GM23338 (cell line): Measurements from ENCODE around the gene DGKD. TPM values are rescaled to one million over a fixed set of nuclear protein-coding genes. Genes with fewer than 3 reads are reported as not detected.

ENCODE experiments used
- ATAC-seq: fragments of 200-7000 bp; cut with Tn5 transposase; 3 replicates; pipeline ENCODE4 v1.9.1; 2020
- DNase-seq: peaks from one replicate; pipeline ENCODE4 v3.0.0-alpha.2; 2015; ENCODE audit warnings: low spot score
- H2AFZ ChIP-seq: fragments of 200-600 bp; sonication (generic); 2 replicates; pipeline ENCODE4 v1.8.0; 2016; ENCODE audit warnings: antibody characterized with exemption, mild to moderate bottlenecking, moderate library complexity
- H3F3A ChIP-seq: fragments of 200-600 bp; sonication (generic); replicated peaks from 2 replicates; pipeline ENCODE4 v1.8.0; 2017; ENCODE audit warnings: antibody characterized with exemption, mixed run types, low read depth
- H3K27ac ChIP-seq: fragments of 200-600 bp; sonication (generic); 2 replicates; pipeline ENCODE4 v1.6.1; 2016; ENCODE audit warnings: low read depth
- H3K27me3 ChIP-seq: fragments of 200-600 bp; sonication (generic); 2 replicates; pipeline ENCODE4 v1.8.0; 2016; ENCODE audit warnings: mild to moderate bottlenecking, mixed run types, moderate library complexity; ENCODE audit not compliant: insufficient read depth
- H3K36me3 ChIP-seq: fragments of 200-600 bp; sonication (generic); 2 replicates; pipeline ENCODE4 v1.8.0; 2016; ENCODE audit warnings: mild to moderate bottlenecking; ENCODE audit not compliant: insufficient read depth
- H3K4me1 ChIP-seq: fragments of 200-600 bp; sonication (generic); 2 replicates; pipeline ENCODE4 v1.8.0; 2016; ENCODE audit warnings: mild to moderate bottlenecking, moderate library complexity; ENCODE audit not compliant: insufficient read depth
- H3K4me2 ChIP-seq: fragments of 200-600 bp; sonication (generic); 2 replicates; pipeline ENCODE4 v1.7.1; 2017; ENCODE audit warnings: mixed run types
- H3K4me3 ChIP-seq: fragments of 200-600 bp; sonication (generic); 2 replicates; pipeline ENCODE4 v1.6.1; 2016; ENCODE audit warnings: mixed run types
- H3K79me2 ChIP-seq: fragments of 200-600 bp; sonication (generic); replicated peaks from 2 replicates; pipeline ENCODE4 v1.8.0; 2017; ENCODE audit warnings: mild to moderate bottlenecking; ENCODE audit not compliant: insufficient read depth
- H3K9me2 ChIP-seq: fragments of 200-600 bp; sonication (generic); 2 replicates; pipeline ENCODE4 v1.8.0; 2017; ENCODE audit not compliant: insufficient read depth
- H4K20me1 ChIP-seq: fragments of 200-600 bp; sonication (generic); replicated peaks from 2 replicates; pipeline ENCODE4 v1.8.0; 2017; ENCODE audit warnings: mild to moderate bottlenecking; ENCODE audit not compliant: insufficient read depth
- H3K27ac Mint-ChIP-seq: 2 replicates; pipeline ENCODE4 v1.8.0; 2020; ENCODE audit warnings: inconsistent platforms, mild to moderate bottlenecking, moderate library complexity, mixed read lengths
- H3K27me3 Mint-ChIP-seq: 3 replicates; pipeline ENCODE4 v1.8.0; 2022; ENCODE audit warnings: low read depth, mild to moderate bottlenecking, moderate library complexity, mixed read lengths, inconsistent platforms; ENCODE audit not compliant: insufficient read depth, poor library complexity
- H3K36me3 Mint-ChIP-seq: 3 replicates; pipeline ENCODE4 v1.8.0; 2021; ENCODE audit warnings: low read depth, mild to moderate bottlenecking, inconsistent platforms, moderate library complexity, mixed read lengths
- H3K4me1 Mint-ChIP-seq: 3 replicates; pipeline ENCODE4 v1.8.0; 2020; ENCODE audit warnings: mild to moderate bottlenecking, inconsistent platforms, mixed read lengths
- H3K4me3 Mint-ChIP-seq: 3 replicates; pipeline ENCODE4 v1.8.0; 2021; ENCODE audit warnings: moderate library complexity, mild to moderate bottlenecking, inconsistent platforms, mixed read lengths
- H3K9me3 Mint-ChIP-seq: 3 replicates; pipeline ENCODE4 v1.8.0; 2020; ENCODE audit warnings: moderate library complexity, mild to moderate bottlenecking, inconsistent platforms, mixed read lengths
- CREB1 ChIP-seq: fragments of 250-450 bp; sonication (Bioruptor Pico); IDR thresholded peaks from 2 replicates; pipeline ENCODE4 v1.5.0; 2020; ENCODE audit warnings: low read depth, mild to moderate bottlenecking, moderate library complexity
- EZH2 ChIP-seq: fragments of 200-600 bp; sonication (generic); IDR thresholded peaks from one replicate; pipeline ENCODE4 v1.8.0; 2017; ENCODE audit warnings: antibody characterized with exemption, mild to moderate bottlenecking, low read depth; ENCODE audit not compliant: unreplicated experiment
- EZH2phosphoT487 ChIP-seq: fragments of 200-600 bp; sonication (generic); IDR thresholded peaks from one replicate; pipeline ENCODE4 v1.8.1; 2018; ENCODE audit warnings: antibody characterized with exemption; ENCODE audit not compliant: unreplicated experiment
- JUNB ChIP-seq: IDR thresholded peaks from one replicate; pipeline ENCODE4 v1.6.1; 2016; ENCODE audit warnings: antibody characterized with exemption; ENCODE audit not compliant: unreplicated experiment
- NANOG ChIP-seq: IDR thresholded peaks from 2 replicates; pipeline ENCODE4 v1.6.1; 2016; ENCODE audit warnings: antibody characterized with exemption, borderline replicate concordance
- POLR2AphosphoS5 ChIP-seq: IDR thresholded peaks from 2 replicates; pipeline ENCODE4 v1.6.1; 2016; ENCODE audit warnings: antibody characterized with exemption, low read depth
- STAT1 ChIP-seq: IDR thresholded peaks from one replicate; pipeline ENCODE4 v1.6.1; 2016; ENCODE audit warnings: antibody characterized with exemption; ENCODE audit not compliant: unreplicated experiment
- ZNF114 ChIP-seq: fragments of 250-450 bp; sonication (Bioruptor Pico); IDR thresholded peaks from 2 replicates; pipeline ENCODE4 v1.5.0; 2020; ENCODE audit warnings: mild to moderate bottlenecking, moderate library complexity
- ZNF331 ChIP-seq: fragments of 250-450 bp; sonication (Bioruptor Pico); IDR thresholded peaks from 2 replicates; pipeline ENCODE4 v1.5.0; 2020; ENCODE audit warnings: low read depth, mild to moderate bottlenecking, moderate library complexity
- polyA plus RNA-seq: library from polyadenylated mRNA; unstranded; fragments of >200 nt; fragmentation: Nextera tagmentation; extraction: Ambion mirVana; gene quantifications from 2 replicates; pipeline ENCODE4 v1.2.1, GENCODE V29; 2016
- total RNA-seq: library from RNA; depleted of rRNA; stranded (reverse); fragments of >200 nt; shearing (Covaris generic); gene quantifications from 2 replicates; pipeline ENCODE4 v1.2.3, GENCODE V29; 2014
- TF ChIP-seq, protein P1 (sequence below): IDR thresholded peaks from 2 replicates; pipeline ENCODE4 v1.6.1; 2016; ENCODE audit warnings: antibody characterized with exemption
- TF ChIP-seq, protein P2 (sequence below), 2 experiments: fragments of 200-600 bp in 1 of 2; sonication (generic) in 1 of 2; conservative IDR thresholded peaks; 2 replicates each; pipeline versions ENCODE4 v1.5.1 to v1.6.1; 2016 to 2017; ENCODE audit warnings: antibody characterized with exemption in 2 of 2, low read depth in 2 of 2, mild to moderate bottlenecking in 2 of 2, moderate library complexity in 1 of 2

DGKD gene
- total and polyA plus RNA-seq, 2 experiments from 2014 or later = 11.1 to 23.4 TPM

DNA sequence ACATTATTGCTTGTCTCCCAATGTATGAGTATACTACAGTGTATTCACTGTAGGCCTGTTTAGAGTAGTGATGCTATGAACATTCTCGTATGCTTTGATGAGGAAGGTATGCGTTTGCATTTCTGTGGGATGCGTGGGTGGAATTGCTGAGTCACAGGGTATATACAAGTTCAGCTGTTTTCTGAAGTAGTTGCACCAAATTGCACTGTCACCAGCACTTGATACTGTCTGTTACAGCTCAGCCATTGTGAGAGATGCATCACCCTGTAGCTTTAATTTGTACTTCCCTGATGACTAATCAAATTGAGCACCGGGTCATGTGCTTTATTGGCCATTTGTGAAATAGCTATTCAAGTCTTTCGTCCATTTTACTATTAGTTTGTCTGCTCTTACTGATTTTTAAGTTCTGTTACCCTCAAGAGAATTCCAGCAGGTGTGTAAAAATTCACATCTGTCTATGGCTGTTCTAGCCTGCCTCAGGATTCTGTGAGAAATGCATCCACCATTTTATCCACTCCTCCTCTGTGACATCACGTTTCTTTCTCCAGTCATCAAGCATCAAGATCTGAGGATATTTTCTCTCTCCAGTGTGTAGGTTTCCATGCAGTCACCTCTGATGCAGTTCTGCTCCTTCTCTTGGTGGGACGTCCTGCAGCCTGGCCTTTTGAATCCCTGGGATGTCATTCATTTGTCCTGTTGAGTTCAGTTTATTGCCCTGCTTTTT, 72.5 kb downstream of the DGKD start:
- ATAC-seq (no peak), DNase-seq (peak; percentile 32)
- Mint-ChIP-seq H3K27ac (peak overlapping the region; percentile 85), H3K36me3 (peaks cover 7% of the 10 kb centered on the region; the same call in 1 of the 3 replicates), H3K4me1 (peaks cover 9% of the 10 kb centered on the region), H3K4me3 (no peak overlapping the region), H3K9me3 (no peaks in the 10 kb centered on the region), H3K27me3 (peaks cover 1% of the 10 kb centered on the region)
- Histone ChIP-seq H3K4me2 (no peak overlapping the region), H3K79me2 (peaks cover 20% of the 10 kb centered on the region), H4K20me1 (no peaks in the 10 kb centered on the region; the same call in 1 of the 2 replicates), H3K27ac (no peak overlapping the region), H2AFZ (no peak overlapping the region), H3K4me1 (0 out of 2 replicates have a peak, but pooled peaks cover under 1% of the 10 kb centered on the region), H3K36me3 (no peaks in the 10 kb centered on the region), H3K9me2 (no peaks in the 10 kb centered on the region), H3K4me3 (no peak overlapping the region), H3K27me3 (no peaks in the 10 kb centered on the region), H3F3A (no peaks in the 10 kb centered on the region)
- no peak for TF ChIP-seq ZNF331 (CRISPR knock-in tag)
- no peak for TF ChIP-seq POLR2AphosphoS5
- TF ChIP-seq, protein P1, sequence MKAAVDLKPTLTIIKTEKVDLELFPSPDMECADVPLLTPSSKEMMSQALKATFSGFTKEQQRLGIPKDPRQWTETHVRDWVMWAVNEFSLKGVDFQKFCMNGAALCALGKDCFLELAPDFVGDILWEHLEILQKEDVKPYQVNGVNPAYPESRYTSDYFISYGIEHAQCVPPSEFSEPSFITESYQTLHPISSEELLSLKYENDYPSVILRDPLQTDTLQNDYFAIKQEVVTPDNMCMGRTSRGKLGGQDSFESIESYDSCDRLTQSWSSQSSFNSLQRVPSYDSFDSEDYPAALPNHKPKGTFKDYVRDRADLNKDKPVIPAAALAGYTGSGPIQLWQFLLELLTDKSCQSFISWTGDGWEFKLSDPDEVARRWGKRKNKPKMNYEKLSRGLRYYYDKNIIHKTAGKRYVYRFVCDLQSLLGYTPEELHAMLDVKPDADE = no peak
- TF ChIP-seq STAT1 = no peak
- no peak for TF ChIP-seq NANOG

DNA sequence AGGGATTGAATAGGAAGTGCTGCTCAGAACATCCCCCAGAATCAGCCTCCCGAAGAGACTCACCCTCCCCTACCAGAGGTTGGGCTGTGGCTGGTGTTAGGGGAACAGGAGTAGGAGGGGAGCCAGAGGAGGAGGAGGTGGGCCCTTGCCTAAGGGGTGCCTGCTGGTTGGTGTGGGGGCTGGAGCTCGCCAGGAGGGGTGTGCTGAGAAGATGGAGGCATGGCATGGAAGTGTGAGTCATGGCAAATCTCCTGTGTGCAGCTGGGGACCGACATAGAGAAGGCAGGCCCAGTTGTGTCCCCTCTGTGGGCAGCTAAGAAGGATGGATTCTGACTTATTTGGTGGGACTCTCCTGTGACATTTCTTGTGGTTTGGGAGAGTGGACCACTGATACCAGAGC, 73.7 kb downstream of the DGKD start:
- no peak for TF ChIP-seq POLR2AphosphoS5
- no peak for TF ChIP-seq ZNF114 (CRISPR knock-in tag)
- Histone ChIP-seq H3K27me3 (no peaks in the 10 kb centered on the region), H3K27ac (no peak overlapping the region), H3K4me3 (no peak overlapping the region), H3K4me1 (no peaks in the 10 kb centered on the region), H3K79me2 (peaks cover 15% of the 10 kb centered on the region; the same call in 1 of the 2 replicates), H2AFZ (no peak overlapping the region), H4K20me1 (no peaks in the 10 kb centered on the region; the same call in none of the 2 replicates), H3K9me2 (0 out of 2 replicates have a peak, but pooled peaks cover 2% of the 10 kb centered on the region), H3K36me3 (no peaks in the 10 kb centered on the region), H3K4me2 (no peak overlapping the region), H3F3A (no peaks in the 10 kb centered on the region)
- no peak for ATAC-seq
- Mint-ChIP-seq H3K9me3 (no peaks in the 10 kb centered on the region; the same call in 2 of the 3 replicates), H3K36me3 (peaks cover 7% of the 10 kb centered on the region; the same call in 1 of the 3 replicates), H3K27ac (peak overlapping the region; percentile 26; the same call in 1 of the 2 replicates), H3K4me3 (no peak overlapping the region), H3K4me1 (peaks cover 3% of the 10 kb centered on the region; the same call in 1 of the 3 replicates), H3K27me3 (peaks cover 1% of the 10 kb centered on the region)
- DNase-seq = no peak

DNA sequence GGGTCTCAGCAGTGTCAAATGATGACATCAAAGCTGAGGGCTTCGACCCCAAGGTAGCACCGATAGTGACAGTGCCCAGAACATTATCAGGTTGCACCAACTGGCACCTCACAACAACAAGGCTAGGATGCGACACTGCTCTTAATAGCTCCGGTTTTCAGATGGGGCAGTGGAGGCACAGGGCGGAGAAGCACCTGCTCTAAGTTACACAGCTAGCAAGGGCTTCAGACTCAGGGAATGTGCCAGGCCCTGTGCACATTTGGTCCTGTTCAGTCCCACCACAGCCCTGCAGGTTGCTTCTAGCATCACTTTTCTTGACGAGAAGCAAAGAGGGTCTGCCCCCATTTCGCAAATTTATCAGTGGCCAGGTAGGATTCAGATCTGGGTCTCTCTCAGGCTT, 74.1 kb downstream of the DGKD start:
- no peak for DNase-seq
- H3K27me3 Mint-ChIP-seq = peaks cover 1% of the 10 kb centered on the region
- peaks cover 7% of the 10 kb centered on the region; the same call in 1 of the 3 replicates for H3K36me3 Mint-ChIP-seq
- Histone ChIP-seq H3F3A (no peaks in the 10 kb centered on the region), H3K4me2 (no peak overlapping the region), H3K79me2 (peaks cover 11% of the 10 kb centered on the region; the same call in 1 of the 2 replicates), H3K27me3 (no peaks in the 10 kb centered on the region), H4K20me1 (no peaks in the 10 kb centered on the region; the same call in none of the 2 replicates), H3K27ac (no peak overlapping the region), H3K4me3 (no peak overlapping the region), H2AFZ (no peak overlapping the region), H3K36me3 (no peaks in the 10 kb centered on the region), H3K9me2 (0 out of 2 replicates have a peak, but pooled peaks cover 4% of the 10 kb centered on the region), H3K4me1 (no peaks in the 10 kb centered on the region)
- ATAC-seq = no peak
- no peak overlapping the region for H3K4me3 Mint-ChIP-seq
- H3K9me3 Mint-ChIP-seq = no peaks in the 10 kb centered on the region; the same call in 2 of the 3 replicates
- H3K4me1 Mint-ChIP-seq = peaks cover 3% of the 10 kb centered on the region; the same call in 1 of the 3 replicates
- no peak overlapping the region for H3K27ac Mint-ChIP-seq
- no peak for TF ChIP-seq JUNB
- TF ChIP-seq NANOG = no peak
- TF ChIP-seq POLR2AphosphoS5 = no peak
- no peak for TF ChIP-seq ZNF114 (CRISPR knock-in tag)
- no peak for TF ChIP-seq ZNF331 (CRISPR knock-in tag)
- TF ChIP-seq CREB1 (CRISPR knock-in tag) = no peak
- TF ChIP-seq STAT1 = no peak
- TF ChIP-seq, protein P2, sequence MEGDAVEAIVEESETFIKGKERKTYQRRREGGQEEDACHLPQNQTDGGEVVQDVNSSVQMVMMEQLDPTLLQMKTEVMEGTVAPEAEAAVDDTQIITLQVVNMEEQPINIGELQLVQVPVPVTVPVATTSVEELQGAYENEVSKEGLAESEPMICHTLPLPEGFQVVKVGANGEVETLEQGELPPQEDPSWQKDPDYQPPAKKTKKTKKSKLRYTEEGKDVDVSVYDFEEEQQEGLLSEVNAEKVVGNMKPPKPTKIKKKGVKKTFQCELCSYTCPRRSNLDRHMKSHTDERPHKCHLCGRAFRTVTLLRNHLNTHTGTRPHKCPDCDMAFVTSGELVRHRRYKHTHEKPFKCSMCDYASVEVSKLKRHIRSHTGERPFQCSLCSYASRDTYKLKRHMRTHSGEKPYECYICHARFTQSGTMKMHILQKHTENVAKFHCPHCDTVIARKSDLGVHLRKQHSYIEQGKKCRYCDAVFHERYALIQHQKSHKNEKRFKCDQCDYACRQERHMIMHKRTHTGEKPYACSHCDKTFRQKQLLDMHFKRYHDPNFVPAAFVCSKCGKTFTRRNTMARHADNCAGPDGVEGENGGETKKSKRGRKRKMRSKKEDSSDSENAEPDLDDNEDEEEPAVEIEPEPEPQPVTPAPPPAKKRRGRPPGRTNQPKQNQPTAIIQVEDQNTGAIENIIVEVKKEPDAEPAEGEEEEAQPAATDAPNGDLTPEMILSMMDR (conservative IDR thresholded peaks at IDR 0.05; ENCODE audit: low read depth in 2 of 2) = no peak
- TF ChIP-seq EZH2 = no peak
- TF ChIP-seq, protein P1 = no peak
- TF ChIP-seq EZH2phosphoT487 = no peak
